Sigmoid colon (tissue), 7 donors: ENCODE results near the gene PPP1R3F. TPM values are rescaled to one million over a fixed set of nuclear protein-coding genes. Genes with fewer than 3 reads are reported as not detected.
A peak's percentile ranks its signal among the peaks of the same experiment; 100 is the strongest.

Experiments used
- DNase-seq: peaks from one replicate; pipeline ENCODE4 v3.0.0-alpha.2; 2019
- H3K27ac ChIP-seq, 4 donors: fragments of 200-600 bp; sonication (generic); one replicate each; pipeline ENCODE4 v1.5.1; 2016 to 2019; ENCODE audit warnings: mild to moderate bottlenecking in 1 of 4
- H3K27me3 ChIP-seq, 3 donors: fragments of 200-600 bp; sonication (generic); one replicate each; pipeline ENCODE4 v1.5.1; 2019; ENCODE audit warnings: mild to moderate bottlenecking in 1 of 3
- H3K36me3 ChIP-seq, 4 donors: fragments of 200-600 bp; sonication (generic); one replicate each; pipeline ENCODE4 v1.5.1; 2016 to 2019
- H3K4me1 ChIP-seq, 4 donors: fragments of 200-600 bp; sonication (generic); one replicate each; pipeline ENCODE4 v1.5.1; 2017 to 2019
- H3K4me3 ChIP-seq, 4 donors: fragments of 200-600 bp; sonication (generic); one replicate each; pipeline ENCODE4 v1.5.1; 2017 to 2019; ENCODE audit warnings: mild to moderate bottlenecking in 2 of 4, moderate library complexity in 1 of 4
- H3K9me3 ChIP-seq, 4 donors: fragments of 200-600 bp in 3 of 4; sonication (generic) in 3 of 4; one replicate each; pipeline versions ENCODE4 v1.5.1 to v1.6.1; 2013 to 2019
- CTCF ChIP-seq, 4 experiments: fragments of 450-650 bp in 3 of 4; fragments of 200-600 bp in 1 of 4; IDR thresholded peaks; one replicate each; pipeline ENCODE4 v1.5.1; 2016 to 2019; ENCODE audit warnings: antibody characterized with exemption in 4 of 4, mild to moderate bottlenecking in 3 of 4, moderate library complexity in 2 of 4
- EP300 ChIP-seq, 4 donors: sonication (generic); formaldehyde crosslinking; IDR thresholded peaks; one replicate each; pipeline ENCODE4 v1.6.1; 2017; ENCODE audit warnings: antibody characterized with exemption in 4 of 4
- POLR2A ChIP-seq, 2 donors: fragments of 450-650 bp; IDR thresholded peaks; one replicate each; pipeline ENCODE4 v1.6.1; 2016; ENCODE audit warnings: antibody characterized with exemption in 2 of 2, mild to moderate bottlenecking in 2 of 2, moderate library complexity in 2 of 2
- POLR2AphosphoS5 ChIP-seq, 4 donors: sonication (generic); formaldehyde crosslinking; IDR thresholded peaks; one replicate each; pipeline ENCODE4 v1.6.1; 2017; ENCODE audit warnings: antibody characterized with exemption in 4 of 4
- WGBS, 2 donors: extraction: QIAGEN DNeasy Blood & Tissue Kit; methylation state at CpG; one replicate each; pipeline ENCODE4 v1.1.7; 2013; 5-methylcytosine and 5-hydroxymethylcytosine counted together
- intact Hi-C: fragments of 100-400 bp; cut with DNase I; formaldehyde crosslinking; loops from one replicate; pipeline ENCODE4 v1.15.1; 2023
- polyA plus RNA-seq, 3 donors: library from polyadenylated mRNA; stranded (reverse); fragments of 200-250 nt; gene quantifications; one replicate each; pipeline ENCODE4 v1.2.3, GENCODE V29; 2013
- total RNA-seq, 4 donors: library from RNA; depleted of rRNA; stranded (reverse); fragments of >200 nt; gene quantifications; one replicate each; pipeline ENCODE4 v1.1.0, GENCODE V29; 2016
- donor health status: healthy with polysubstance abuse.
- donor health status: Bipolar disorder and iron deficiency.
- donor health status: healthy.

Gene PPP1R3F
- total and polyA plus RNA-seq, 7 donors, result 2.2 to 13.7 (median 8.6) TPM

- no peaks in the 10 kb centered on the region for H3K9me3 ChIP-seq
- intact Hi-C loops, result loop anchor here (2.0 kb wide), 1 partner anchor 32 kb away; no protein-coding TSS in a partner anchor
- H3K27me3 ChIP-seq, result no peaks in the 10 kb centered on the region
- peak overlapping the region; percentile 40 to 77 (median 75) for H3K4me3 ChIP-seq
- 0% methylated on average over 45 of the region's 45 CpGs for WGBS, 2 donors
- H3K27ac ChIP-seq, result peak overlapping the region; percentile 87 to 93 (median 90)
- TF ChIP-seq POLR2AphosphoS5 (IDR thresholded peaks at IDR 0.05), result peak; percentile 62 to 82 (median 78)
- TF ChIP-seq POLR2A (IDR thresholded peaks at IDR 0.05), result peak; percentile 45 to 67
- TF ChIP-seq CTCF (IDR thresholded peaks at IDR 0.05), result no peak
- no peak for TF ChIP-seq EP300 (IDR thresholded peaks at IDR 0.05)
- DNase-seq, result peak; percentile 99
- H3K4me1 ChIP-seq, result peaks cover 0 to 33% (median 22%) of the 10 kb centered on the region in 4 donors
- no peaks in the 10 kb centered on the region for H3K36me3 ChIP-seq
Measured at GRCh38 chrX:49269010-49269766, 405 bp upstream of the PPP1R3F start.

DNA sequence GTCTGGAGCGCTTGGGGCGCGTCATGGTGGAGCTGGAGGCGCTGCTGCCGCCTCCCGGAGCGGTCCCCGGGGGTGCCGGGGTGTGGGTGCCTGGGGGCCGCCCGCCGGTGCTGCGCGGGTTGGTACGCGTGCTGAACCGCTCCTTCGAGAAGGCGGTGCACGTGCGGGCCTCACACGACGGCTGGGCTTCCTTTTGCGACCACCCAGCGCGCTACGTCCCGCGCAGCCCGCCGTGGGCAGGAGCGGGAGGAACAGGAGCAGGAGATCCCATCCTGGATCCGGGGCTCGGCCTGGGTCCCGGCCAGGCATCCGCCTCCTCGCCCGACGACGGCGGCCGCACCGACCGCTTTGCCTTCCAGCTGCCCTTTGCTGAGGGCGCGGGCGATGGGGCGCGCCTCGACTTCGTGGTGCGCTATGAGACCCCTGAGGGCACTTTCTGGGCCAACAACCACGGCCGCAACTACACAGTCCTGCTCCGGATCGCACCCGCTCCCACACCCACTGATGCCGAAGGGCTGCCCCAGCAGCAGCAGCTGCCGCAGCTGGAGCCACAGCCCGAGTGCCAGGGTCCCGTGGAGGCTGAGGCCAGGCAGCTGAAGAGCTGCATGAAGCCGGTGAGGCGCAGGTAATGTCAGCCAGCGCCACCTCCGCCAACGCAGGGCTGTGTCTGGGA, 792 bp downstream of the PPP1R3F start:
- Histone ChIP-seq H3K27me3 (no peaks in the 10 kb centered on the region), H3K9me3 (no peaks in the 10 kb centered on the region), H3K4me3 (peak overlapping the region; percentile 53 to 77 (median 75)), H3K27ac (peak overlapping the region; percentile 87 to 93 (median 90)), H3K36me3 (no peaks in the 10 kb centered on the region), H3K4me1 (peaks cover 0 to 33% (median 22%) of the 10 kb centered on the region in 4 donors)
- no peak for TF ChIP-seq POLR2AphosphoS5 (IDR thresholded peaks at IDR 0.05)
- WGBS, 2 donors, result 52 to 61% methylated on average over 66 of the region's 66 CpGs
- intact Hi-C loops, result loop anchor here (2.0 kb wide), 1 partner anchor 70 kb away; the partner anchor contains the start of gene SYP
- DNase-seq, result no peak

DNA sequence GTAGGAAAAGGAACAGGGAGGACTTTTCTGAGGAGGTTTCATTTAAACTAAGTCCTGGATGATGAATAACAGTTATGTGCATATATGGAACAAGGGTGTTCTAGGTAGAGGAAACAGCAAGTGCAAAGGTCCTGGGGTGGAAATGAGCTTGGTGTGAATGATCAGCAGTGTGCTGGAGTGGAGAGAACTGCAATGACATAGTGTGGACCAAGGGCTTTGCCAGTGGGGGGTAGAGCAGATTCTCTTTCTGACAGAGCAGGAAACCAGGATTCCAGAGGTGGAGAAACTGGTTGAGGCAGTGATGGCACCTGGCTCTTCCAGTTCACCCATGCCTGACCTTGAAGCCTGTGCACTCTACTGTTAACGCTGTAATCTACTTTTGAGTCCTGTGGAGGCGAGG, 1.7 kb downstream of the PPP1R3F start:
- intact Hi-C loops, result loop anchor here (2.0 kb wide), 1 partner anchor 71 kb away; the partner anchor contains the start of gene SYP
- Histone ChIP-seq H3K27ac (peak overlapping the region in 1 of 4 donors; percentile 93), H3K4me1 (peaks cover 0 to 33% (median 22%) of the 10 kb centered on the region in 4 donors)

DNA sequence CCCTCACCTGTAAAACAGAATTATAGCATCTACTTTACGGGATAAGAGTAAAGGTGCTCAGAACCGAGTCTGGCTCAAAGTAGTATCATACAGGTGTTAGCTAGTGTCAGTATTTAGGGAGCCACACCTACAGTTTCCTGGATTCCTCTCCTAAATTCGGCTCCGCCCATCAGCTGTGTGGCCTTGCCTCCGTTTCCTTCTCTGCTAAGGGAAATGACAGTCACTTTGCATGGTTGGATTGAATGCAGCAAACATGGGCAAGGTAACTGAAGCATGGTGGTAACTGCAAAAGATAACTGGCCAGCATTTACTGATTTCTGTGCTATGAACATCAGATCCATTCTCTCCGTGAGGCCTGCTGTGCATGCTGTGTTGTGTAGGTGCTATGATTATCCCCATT, 2.8 kb downstream of the PPP1R3F start:
- no peaks in the 10 kb centered on the region for H3K36me3 ChIP-seq
- H3K9me3 ChIP-seq, result no peaks in the 10 kb centered on the region
- H3K4me3 ChIP-seq, result no peak overlapping the region
- H3K27me3 ChIP-seq, result no peaks in the 10 kb centered on the region
- intact Hi-C loops, result no loop called here
- TF ChIP-seq POLR2AphosphoS5 (IDR thresholded peaks at IDR 0.05), result no peak
- no peak for TF ChIP-seq CTCF (IDR thresholded peaks at IDR 0.05)
- no peak for TF ChIP-seq POLR2A (IDR thresholded peaks at IDR 0.05)
- no peak for TF ChIP-seq EP300 (IDR thresholded peaks at IDR 0.05)
- DNase-seq, result peak; percentile 27
- H3K4me1 ChIP-seq, result peaks cover 0 to 33% (median 22%) of the 10 kb centered on the region in 4 donors
- H3K27ac ChIP-seq, result no peak overlapping the region
- 38 to 49% methylated on average over 6 of the region's 6 CpGs for WGBS, 2 donors

More for the DNA sequence above, 1.7 kb downstream of the PPP1R3F start:
- Histone ChIP-seq H3K4me3 (peak overlapping the region in 1 of 4 donors; percentile 77), H3K27me3 (no peaks in the 10 kb centered on the region), H3K9me3 (no peaks in the 10 kb centered on the region), H3K36me3 (no peaks in the 10 kb centered on the region)
- WGBS, 2 donors, result 62 to 76% methylated on average over 2 of the region's 2 CpGs
- peak; percentile 37 for DNase-seq
- TF ChIP-seq POLR2AphosphoS5 (IDR thresholded peaks at IDR 0.05), result no peak
- TF ChIP-seq CTCF (IDR thresholded peaks at IDR 0.05), result no peak
- no peak for TF ChIP-seq POLR2A (IDR thresholded peaks at IDR 0.05)
- TF ChIP-seq EP300 (IDR thresholded peaks at IDR 0.05), result no peak

DNA sequence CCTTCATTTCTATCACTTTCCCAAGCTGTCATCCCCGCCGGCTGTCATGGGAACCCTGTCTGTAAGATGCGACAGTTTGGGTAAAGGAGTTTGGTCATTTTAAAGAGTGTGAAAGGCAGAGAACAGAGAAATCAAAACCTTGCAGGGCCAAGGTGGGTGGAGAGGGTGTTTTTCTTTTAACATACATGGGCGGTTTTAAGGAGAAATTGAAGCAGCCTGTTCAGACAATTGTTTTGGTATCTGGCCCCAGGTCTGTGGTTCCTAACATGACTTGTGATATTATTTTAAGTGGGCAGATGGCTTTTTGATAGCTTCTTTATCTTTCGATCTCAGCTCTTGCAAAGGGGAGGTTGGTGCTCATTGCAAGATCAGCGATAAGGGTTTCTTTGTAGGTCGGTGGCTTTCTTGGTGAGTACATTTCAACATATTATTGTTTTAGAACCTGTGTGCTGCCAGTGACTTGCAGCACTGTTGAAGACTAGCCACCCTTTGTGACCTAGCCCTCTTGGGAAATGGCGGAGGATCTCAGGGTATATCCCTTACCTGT, 3.7 kb downstream of the PPP1R3F start:
- intact Hi-C loops, result no loop called here

More for the DNA sequence above, 3.7 kb downstream of the PPP1R3F start:
- peak; percentile 13 for DNase-seq
- Histone ChIP-seq H3K27me3 (no peaks in the 10 kb centered on the region), H3K36me3 (no peaks in the 10 kb centered on the region), H3K4me1 (peaks cover 0 to 33% (median 22%) of the 10 kb centered on the region in 4 donors), H3K4me3 (no peak overlapping the region), H3K27ac (no peak overlapping the region), H3K9me3 (no peaks in the 10 kb centered on the region)
- TF ChIP-seq POLR2A (IDR thresholded peaks at IDR 0.05), result no peak
- TF ChIP-seq POLR2AphosphoS5 (IDR thresholded peaks at IDR 0.05), result no peak
- TF ChIP-seq CTCF (IDR thresholded peaks at IDR 0.05), result no peak
- TF ChIP-seq EP300 (IDR thresholded peaks at IDR 0.05), result no peak
- WGBS, 2 donors, result 67 to 91% methylated on average over 8 of the region's 8 CpGs
